ENCODE data around the gene DNAJB1. TPM values are rescaled to one million over a fixed set of nuclear protein-coding genes. Genes with fewer than 3 reads are reported as not detected.

DNAJB1 gene
- total RNA-seq, 1 donor from 2014 or later, result 92.5 TPM

Small RNA genes lying within 50 kb of the gene (microRNA-seq; reads per million reads assigned to microRNA genes)
- gene MIR639 (ENCODE audit: borderline number of aligned reads), result not detected

Other genes with a start within 250 kb of the DNAJB1 start
- 239 TPM for gene ADGRE5, start 137.0 kb downstream of the DNAJB1 start, total RNA-seq
- gene DDX39A, start 99.1 kb downstream of the DNAJB1 start, total RNA-seq, result 59.3 TPM
- 147 TPM for gene PKN1, start 85.1 kb downstream of the DNAJB1 start, total RNA-seq
- gene PTGER1, start 43.0 kb downstream of the DNAJB1 start, total RNA-seq, result 0.62 TPM
- 72.1 TPM for gene GIPC1, start 22.3 kb downstream of the DNAJB1 start, total RNA-seq
- gene TECR, start 11.2 kb upstream of the DNAJB1 start, total RNA-seq, result 127 TPM
- gene NDUFB7, start 53.7 kb upstream of the DNAJB1 start, total RNA-seq, result 121 TPM
- not detected for gene CLEC17A, start 64.7 kb upstream of the DNAJB1 start, total RNA-seq
- gene ADGRE3, start 156.4 kb upstream of the DNAJB1 start, total RNA-seq, result 25.5 TPM
- gene ZNF333, start 171.7 kb upstream of the DNAJB1 start, total RNA-seq, result 20.0 TPM

Data from lower lobe of right lung (tissue), 1 donor.